SK-N-SH (cell line): ENCODE measurements around the gene CREB5. TPM values are rescaled to one million over a fixed set of nuclear protein-coding genes. Genes with fewer than 3 reads are reported as not detected.

Experiments used
- CTCF ChIA-PET: fragments of 300-600, 350-600 bp; formaldehyde crosslinking; extraction: SDS; loops from one replicate; lab custom pipeline; 2021; lab: Yijun Ruan, JAX
- POLR2A ChIA-PET: fragments of 350-600 bp; sonication (Branson Sonifier 250); formaldehyde crosslinking; extraction: SDS; loops from one replicate; lab custom pipeline; 2020; ENCODE audit warnings: antibody characterized with exemption, inconsistent platforms; lab: Yijun Ruan, JAX
- DNase-seq: peaks from one replicate; pipeline ENCODE4 v3.0.0; 2012
- H2AFZ ChIP-seq: fragments of 200-600 bp; sonication (generic); 2 replicates; pipeline ENCODE4 v1.8.1; 2016; ENCODE audit warnings: antibody characterized with exemption, mild to moderate bottlenecking, low read depth
- H3F3A ChIP-seq: fragments of 200-600 bp; sonication (generic); replicated peaks from 2 replicates; pipeline ENCODE3; 2016; ENCODE audit warnings: antibody characterized with exemption, mild to moderate bottlenecking; ENCODE audit not compliant: insufficient read depth
- H3K27ac ChIP-seq, 2 experiments: fragments of 200-500 bp in 1 of 2; fragments of 200-600 bp in 1 of 2; sonication (Bioruptor generic) in 1 of 2; sonication (generic), shearing (Covaris generic) in 1 of 2; 2 replicates each; pipeline versions ENCODE4 v1.5.1 to v1.6.1; 2014 to 2016; ENCODE audit warnings: low read depth in 2 of 2, inconsistent platforms in 1 of 2, low read length in 1 of 2, mild to moderate bottlenecking in 1 of 2, mixed read lengths in 1 of 2
- H3K27me3 ChIP-seq: fragments of 200-600 bp; sonication (generic), shearing (Covaris generic); 2 replicates; pipeline ENCODE4 v1.6.1; 2016; ENCODE audit warnings: mixed run types; ENCODE audit not compliant: insufficient read depth
- H3K36me3 ChIP-seq, 2 experiments: fragments of 200-500 bp in 1 of 2; fragments of 200-600 bp in 1 of 2; sonication (Bioruptor generic) in 1 of 2; sonication (generic) in 1 of 2; replicated peaks in 1 of 2; 2 replicates each; pipeline versions ENCODE3 to v1.5.1; 2014 to 2016; ENCODE audit warnings: low read length in 1 of 2, mild to moderate bottlenecking in 1 of 2; ENCODE audit not compliant: insufficient read depth in 2 of 2, control insufficient read depth in 1 of 2
- H3K4me1 ChIP-seq, 2 experiments: fragments of 200-500 bp in 1 of 2; fragments of 200-600 bp in 1 of 2; sonication (Bioruptor generic) in 1 of 2; sonication (generic), shearing (Covaris generic) in 1 of 2; 2 replicates each; pipeline versions ENCODE4 v1.5.1 to v1.6.1; 2014 to 2016; ENCODE audit warnings: low read depth in 1 of 2, low read length in 1 of 2, mixed run types in 1 of 2; ENCODE audit not compliant: insufficient read depth in 2 of 2, control insufficient read depth in 1 of 2
- H3K4me2 ChIP-seq: fragments of 200-600 bp; sonication (generic), shearing (Covaris generic); 2 replicates; pipeline ENCODE4 v1.6.1; 2017; ENCODE audit warnings: mixed run types
- H3K4me3 ChIP-seq, 2 experiments: fragments of 200-500 bp in 1 of 2; fragments of 200-600 bp in 1 of 2; sonication (Bioruptor generic) in 1 of 2; sonication (generic), shearing (Covaris generic) in 1 of 2; 2 replicates each; pipeline versions ENCODE4 v1.5.1 to v1.8.1; 2014 to 2016; ENCODE audit warnings: low read depth in 2 of 2, inconsistent platforms in 1 of 2, low read length in 1 of 2, mild to moderate bottlenecking in 1 of 2, mixed read lengths in 1 of 2, moderate library complexity in 1 of 2
- H3K79me2 ChIP-seq: fragments of 200-600 bp; sonication (generic); 2 replicates; pipeline ENCODE4 v1.8.1; 2017; ENCODE audit warnings: mild to moderate bottlenecking; ENCODE audit not compliant: insufficient read depth
- H3K9ac ChIP-seq: fragments of 200-600 bp; sonication (generic); 2 replicates; pipeline ENCODE4 v1.6.1; 2017; ENCODE audit warnings: mixed run types
- H3K9me2 ChIP-seq: fragments of 200-600 bp; sonication (generic); 2 replicates; pipeline ENCODE4 v1.6.1; 2017; ENCODE audit warnings: mixed run types
- H3K9me3 ChIP-seq: fragments of 200-600 bp; sonication (generic); 2 replicates; pipeline ENCODE4 v1.6.1; 2017; ENCODE audit warnings: mixed run types, mild to moderate bottlenecking, moderate library complexity
- H4K20me1 ChIP-seq: fragments of 200-600 bp; sonication (generic); 2 replicates; pipeline ENCODE4 v1.6.1; 2017; ENCODE audit warnings: mild to moderate bottlenecking, mixed run types; ENCODE audit not compliant: insufficient read depth
- CHD2 ChIP-seq: fragments of 150-350 bp; IDR thresholded peaks from 2 replicates; pipeline ENCODE4 v1.6.1; 2018; ENCODE audit warnings: low read length; ENCODE audit not compliant: partially characterized antibody
- FOSL2 ChIP-seq: IDR thresholded peaks from 2 replicates; pipeline ENCODE4 v1.4.0; 2012; ENCODE audit warnings: low read depth, mild to moderate bottlenecking, moderate library complexity, borderline replicate concordance
- MEF2A ChIP-seq: IDR thresholded peaks from 2 replicates; pipeline ENCODE4 v1.4.0; 2012; ENCODE audit warnings: low read depth, borderline replicate concordance
- MXI1 ChIP-seq: IDR thresholded peaks from 2 replicates; pipeline ENCODE4 v1.6.1; 2012; ENCODE audit warnings: mild to moderate bottlenecking, low read depth, low read length, improper control_type of control experiment
- RAD21 ChIP-seq: IDR thresholded peaks from 2 replicates; pipeline ENCODE4 v1.6.1; 2012; ENCODE audit warnings: mild to moderate bottlenecking, low read length
- polyA plus RNA-seq, 3 experiments: library from polyadenylated mRNA; depleted of rRNA; stranded (reverse); fragments of >200 nt; gene quantifications; 2 replicates each; pipeline ENCODE4 v1.2.3, GENCODE V29; 2012
- TF ChIP-seq, protein P1 (sequence below): IDR thresholded peaks from 2 replicates; pipeline ENCODE4 v1.6.1; 2012; ENCODE audit warnings: mild to moderate bottlenecking, low read depth, low read length, moderate library complexity
- TF ChIP-seq, protein P2 (sequence below): fragments of 150-350 bp; IDR thresholded peaks from 2 replicates; pipeline ENCODE4 v1.6.1; 2017; ENCODE audit warnings: antibody characterized with exemption, low read length, low read depth, borderline replicate concordance

Gene CREB5
- polyA plus RNA-seq, 1 of the 3 experiments (the other 2 are of a cell fraction) = 19.3 TPM

DNA sequence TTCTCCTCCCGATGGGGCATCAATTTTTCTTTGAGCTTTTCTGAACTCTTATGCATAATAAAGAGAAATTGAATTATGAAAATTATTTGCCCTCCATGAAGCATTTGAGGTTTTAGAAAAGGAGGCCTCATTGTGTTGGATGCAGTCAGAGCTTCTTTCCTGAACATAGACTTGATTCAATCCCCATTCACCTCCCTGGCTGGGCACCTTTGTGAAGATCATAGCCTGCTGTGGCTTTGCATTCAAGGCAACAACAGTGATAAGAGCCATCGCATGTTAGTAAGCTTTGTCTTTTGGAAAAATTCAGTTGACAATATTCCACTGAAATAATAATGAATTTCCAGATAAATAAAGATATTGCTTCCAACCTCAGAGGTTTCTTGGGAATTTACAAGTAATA, 458.8 kb downstream of the CREB5 start (continued):
- TF ChIP-seq, protein P1, sequence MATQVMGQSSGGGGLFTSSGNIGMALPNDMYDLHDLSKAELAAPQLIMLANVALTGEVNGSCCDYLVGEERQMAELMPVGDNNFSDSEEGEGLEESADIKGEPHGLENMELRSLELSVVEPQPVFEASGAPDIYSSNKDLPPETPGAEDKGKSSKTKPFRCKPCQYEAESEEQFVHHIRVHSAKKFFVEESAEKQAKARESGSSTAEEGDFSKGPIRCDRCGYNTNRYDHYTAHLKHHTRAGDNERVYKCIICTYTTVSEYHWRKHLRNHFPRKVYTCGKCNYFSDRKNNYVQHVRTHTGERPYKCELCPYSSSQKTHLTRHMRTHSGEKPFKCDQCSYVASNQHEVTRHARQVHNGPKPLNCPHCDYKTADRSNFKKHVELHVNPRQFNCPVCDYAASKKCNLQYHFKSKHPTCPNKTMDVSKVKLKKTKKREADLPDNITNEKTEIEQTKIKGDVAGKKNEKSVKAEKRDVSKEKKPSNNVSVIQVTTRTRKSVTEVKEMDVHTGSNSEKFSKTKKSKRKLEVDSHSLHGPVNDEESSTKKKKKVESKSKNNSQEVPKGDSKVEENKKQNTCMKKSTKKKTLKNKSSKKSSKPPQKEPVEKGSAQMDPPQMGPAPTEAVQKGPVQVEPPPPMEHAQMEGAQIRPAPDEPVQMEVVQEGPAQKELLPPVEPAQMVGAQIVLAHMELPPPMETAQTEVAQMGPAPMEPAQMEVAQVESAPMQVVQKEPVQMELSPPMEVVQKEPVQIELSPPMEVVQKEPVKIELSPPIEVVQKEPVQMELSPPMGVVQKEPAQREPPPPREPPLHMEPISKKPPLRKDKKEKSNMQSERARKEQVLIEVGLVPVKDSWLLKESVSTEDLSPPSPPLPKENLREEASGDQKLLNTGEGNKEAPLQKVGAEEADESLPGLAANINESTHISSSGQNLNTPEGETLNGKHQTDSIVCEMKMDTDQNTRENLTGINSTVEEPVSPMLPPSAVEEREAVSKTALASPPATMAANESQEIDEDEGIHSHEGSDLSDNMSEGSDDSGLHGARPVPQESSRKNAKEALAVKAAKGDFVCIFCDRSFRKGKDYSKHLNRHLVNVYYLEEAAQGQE = no peak
- TF ChIP-seq CHD2 = no peak
- TF ChIP-seq MXI1 = no peak
- TF ChIP-seq RAD21 = no peak
- TF ChIP-seq FOSL2 = no peak
- TF ChIP-seq, protein P2, sequence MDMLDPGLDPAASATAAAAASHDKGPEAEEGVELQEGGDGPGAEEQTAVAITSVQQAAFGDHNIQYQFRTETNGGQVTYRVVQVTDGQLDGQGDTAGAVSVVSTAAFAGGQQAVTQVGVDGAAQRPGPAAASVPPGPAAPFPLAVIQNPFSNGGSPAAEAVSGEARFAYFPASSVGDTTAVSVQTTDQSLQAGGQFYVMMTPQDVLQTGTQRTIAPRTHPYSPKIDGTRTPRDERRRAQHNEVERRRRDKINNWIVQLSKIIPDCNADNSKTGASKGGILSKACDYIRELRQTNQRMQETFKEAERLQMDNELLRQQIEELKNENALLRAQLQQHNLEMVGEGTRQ = no peak

DNA sequence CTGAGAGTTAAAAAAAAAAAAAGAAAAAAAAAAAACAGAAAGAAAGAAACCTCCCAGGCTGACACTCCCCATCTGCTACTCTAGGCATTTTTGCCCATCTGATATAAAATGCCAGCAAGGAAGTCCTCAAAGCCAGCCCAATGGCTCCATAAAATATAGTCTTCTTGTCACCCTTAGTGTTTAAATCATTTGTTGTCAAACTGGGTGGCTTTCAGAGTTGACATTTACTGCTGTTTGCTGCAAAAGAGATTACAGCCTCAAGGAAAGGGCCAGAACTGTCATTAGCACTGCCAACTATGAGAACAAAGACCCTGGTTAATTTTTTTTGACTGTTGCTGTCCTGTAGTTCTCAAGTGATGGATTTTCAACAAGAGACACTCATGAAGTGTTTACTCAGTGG, 459.3 kb downstream of the CREB5 start:
- Histone ChIP-seq H3K9me3 (no peaks in the 10 kb centered on the region), H4K20me1 (no peaks in the 10 kb centered on the region), H3K27ac (no peak overlapping the region), H3K79me2 (no peaks in the 10 kb centered on the region), H2AFZ (no peak overlapping the region), H3K4me1 (no peaks in the 10 kb centered on the region), H3K9me2 (no peaks in the 10 kb centered on the region), H3K9ac (no peak overlapping the region), H3F3A (no peaks in the 10 kb centered on the region), H3K27me3 (peaks cover 11% of the 10 kb centered on the region; the same call in 1 of the 2 replicates), H3K4me2 (no peak overlapping the region), H3K4me3 (no peak overlapping the region), H3K36me3 (no peaks in the 10 kb centered on the region)
- CTCF ChIA-PET = interaction anchor here (0.7 to 5.8 kb wide), 4 partner anchors 17 to 235 kb away, joined by 4 to 30 read pairs (median 4); no protein-coding TSS in a partner anchor
- no peak for DNase-seq
- POLR2A ChIA-PET = no interaction called here
- TF ChIP-seq, protein P1 = no peak
- TF ChIP-seq FOSL2 (no peak), RAD21 (no peak), MEF2A (no peak), MXI1 (no peak)
